GM03348 (cell line): ENCODE measurements around the gene ZNF619.
"Not testable (repeated sequence)": the region's sequence is repeated elsewhere in the genome, so short reads cannot be mapped to it uniquely, and the experiment has no call there.

Experiments used
- DNase-seq: peaks from one replicate; pipeline ENCODE4 v3.0.0; 2012; ENCODE audit warnings: low spot score

Gene ZNF619

DNA sequence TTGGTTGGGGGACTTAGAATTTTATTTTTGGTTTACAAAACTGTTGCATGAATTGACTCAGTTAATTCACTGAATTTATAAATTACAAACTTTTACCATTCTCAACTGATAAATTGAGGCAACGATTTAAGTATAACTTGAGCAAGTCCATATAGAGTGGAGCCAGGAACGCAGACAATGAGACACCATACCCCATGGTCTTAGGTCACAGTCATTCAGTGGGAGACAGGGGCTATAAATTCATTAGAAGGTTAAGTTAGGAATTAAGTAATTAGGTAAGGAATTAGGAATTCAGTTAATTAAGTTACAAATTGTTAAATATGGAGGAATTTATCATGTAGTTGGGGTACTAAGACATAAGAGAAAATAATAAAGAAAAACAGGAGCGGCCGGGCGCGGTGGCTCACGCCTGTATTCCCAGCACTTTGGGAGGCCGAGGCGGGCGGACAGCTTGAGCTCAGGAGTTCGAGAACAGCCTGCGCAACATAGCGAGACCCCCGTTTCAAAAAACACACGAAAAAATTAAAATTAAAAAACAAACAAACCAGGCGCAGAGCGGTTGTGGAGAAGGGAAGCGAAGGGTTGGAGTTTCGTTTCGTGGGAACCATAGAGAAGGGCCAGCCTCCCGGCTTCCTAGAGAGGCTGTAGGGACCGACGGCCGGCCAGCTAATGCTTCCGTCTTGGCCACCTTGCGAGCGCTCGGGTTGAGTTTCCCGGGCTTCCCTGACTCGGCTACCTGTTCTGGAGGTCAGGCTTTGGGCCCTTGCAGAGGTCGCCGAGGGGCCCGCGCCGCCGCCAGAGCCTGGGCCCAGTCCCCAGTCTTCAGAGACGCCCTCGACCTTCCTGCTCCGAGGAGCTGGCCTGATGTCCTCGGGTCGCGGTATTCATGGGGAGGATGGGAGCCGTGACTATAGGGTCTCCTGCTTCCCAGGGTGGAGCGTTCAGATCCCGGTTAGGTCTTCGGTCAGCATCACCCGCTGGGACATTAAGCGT, at the start of gene ZNF619:
ZNF619 (plus strand) TSS at position 645 of the 993 bp plus-strand sequence. CDS start 858 bp downstream, outside the sequence.
- DNase-seq: peak; percentile 89

DNA sequence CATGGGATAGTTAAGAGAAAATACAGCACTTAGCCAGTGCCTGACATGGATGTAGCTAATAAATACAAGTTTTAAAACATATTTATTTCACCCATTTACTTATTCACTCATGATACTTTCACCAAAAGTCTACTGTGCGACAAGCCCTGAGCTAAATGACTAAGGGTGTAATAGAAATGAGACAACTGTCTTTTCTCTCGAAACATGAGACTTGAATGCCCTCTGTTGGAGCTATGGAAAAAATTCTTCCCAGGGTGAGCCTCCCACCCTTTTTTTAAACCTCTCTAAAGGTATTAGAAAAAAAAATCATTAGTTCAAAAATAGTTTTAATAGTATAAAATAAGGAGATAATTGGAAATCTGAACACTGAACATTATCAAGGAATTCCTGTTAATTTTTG, 44.1 kb upstream of the ZNF619 start:
- no peak for DNase-seq

DNA sequence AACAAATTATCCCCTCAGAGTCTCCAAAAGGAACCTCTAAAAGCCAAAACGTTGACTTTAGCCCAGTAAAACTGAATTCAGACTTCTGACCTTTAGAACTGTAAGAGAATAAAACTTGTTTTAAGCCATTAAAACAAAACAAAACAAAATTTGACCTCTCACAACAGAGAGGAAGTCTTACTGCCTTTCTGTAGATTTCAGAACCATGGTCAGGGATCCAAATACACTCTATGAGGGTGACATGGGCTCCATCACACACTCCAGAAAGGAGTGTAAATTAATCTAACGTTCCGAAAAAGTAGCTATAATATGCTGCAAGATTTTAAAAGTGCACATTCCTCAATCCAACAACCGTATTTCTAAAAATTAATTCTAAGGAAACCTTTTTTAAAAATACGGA, 39.0 kb upstream of the ZNF619 start:
- no peak for DNase-seq

DNA sequence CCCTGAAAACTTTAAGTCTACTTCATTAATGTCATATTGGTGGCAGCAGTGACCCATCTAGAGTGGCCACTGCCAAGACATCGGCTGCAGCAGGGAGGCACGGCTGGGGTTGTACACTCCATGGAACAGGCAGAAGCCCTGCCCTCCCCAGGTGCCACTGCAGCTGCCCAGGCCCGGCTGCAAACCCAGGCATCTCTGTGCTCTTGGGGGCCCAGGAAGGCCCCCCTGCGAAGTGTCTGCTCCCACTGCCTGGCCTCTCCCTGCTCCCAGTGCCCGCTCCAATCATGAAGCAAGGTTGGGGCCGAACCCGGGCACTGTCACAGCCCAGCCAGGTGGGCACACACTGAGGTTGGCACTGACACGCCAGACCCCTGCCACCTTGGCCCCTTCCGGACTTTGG, 31.9 kb upstream of the ZNF619 start:
- no peak for DNase-seq

DNA sequence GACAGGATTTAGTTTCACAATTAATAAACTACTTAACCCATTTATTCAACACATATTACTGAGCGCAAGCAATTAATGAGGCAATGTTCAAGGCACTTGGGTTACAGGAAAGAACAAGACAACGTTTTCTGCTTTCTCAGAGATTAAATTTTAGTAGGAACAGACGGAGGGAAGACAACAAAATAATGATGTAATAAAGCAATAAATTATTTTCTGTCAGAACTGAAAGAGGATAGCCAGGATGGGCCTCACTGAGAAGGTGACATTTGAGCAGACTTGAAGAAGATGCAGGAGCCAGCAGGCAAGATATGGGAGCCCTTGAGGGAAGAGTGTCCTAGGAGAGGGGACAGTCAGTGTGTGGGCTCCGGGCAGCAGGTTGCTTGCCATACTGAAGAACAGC, 31.0 kb upstream of the ZNF619 start:
- DNase-seq: no peak

DNA sequence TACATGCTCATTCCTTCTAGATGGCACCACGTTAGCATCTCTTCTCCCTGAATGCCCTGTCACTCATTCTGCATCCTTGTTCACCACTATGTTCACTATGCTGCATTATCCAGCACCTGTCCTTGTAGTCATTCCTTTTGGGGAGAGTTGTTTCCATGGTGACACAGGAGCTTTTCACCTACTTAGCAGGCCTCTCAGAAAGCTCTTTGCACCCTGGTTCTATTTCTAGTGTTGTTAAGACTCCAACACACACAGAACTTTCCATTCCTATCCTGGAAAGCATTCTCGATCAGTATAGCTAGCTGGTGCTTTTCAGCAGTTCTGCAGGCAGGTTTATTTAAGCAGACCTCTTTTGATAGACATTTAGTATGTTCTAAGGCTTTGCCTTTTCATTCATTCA, 26.5 kb upstream of the ZNF619 start:
- DNase-seq: no peak

DNA sequence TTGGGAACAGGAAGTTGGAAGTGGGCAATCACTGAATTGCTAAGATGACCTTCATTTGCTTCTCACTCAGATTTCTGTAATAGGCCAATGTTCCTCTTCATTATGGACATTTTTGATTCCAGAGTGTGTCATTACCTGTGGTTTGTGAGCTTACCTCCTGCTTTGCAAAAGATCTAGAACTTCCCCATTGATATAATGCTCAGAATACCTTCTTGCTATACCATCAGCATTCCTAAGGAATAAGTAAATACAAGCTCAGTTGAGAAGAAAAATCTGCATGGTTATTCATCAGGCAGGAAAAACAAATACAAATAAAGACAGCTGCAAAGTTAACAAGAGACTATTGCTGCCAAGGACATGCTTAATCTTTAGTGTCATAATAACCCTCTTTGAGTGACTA, 25.4 kb upstream of the ZNF619 start:
- no peak for DNase-seq

DNA sequence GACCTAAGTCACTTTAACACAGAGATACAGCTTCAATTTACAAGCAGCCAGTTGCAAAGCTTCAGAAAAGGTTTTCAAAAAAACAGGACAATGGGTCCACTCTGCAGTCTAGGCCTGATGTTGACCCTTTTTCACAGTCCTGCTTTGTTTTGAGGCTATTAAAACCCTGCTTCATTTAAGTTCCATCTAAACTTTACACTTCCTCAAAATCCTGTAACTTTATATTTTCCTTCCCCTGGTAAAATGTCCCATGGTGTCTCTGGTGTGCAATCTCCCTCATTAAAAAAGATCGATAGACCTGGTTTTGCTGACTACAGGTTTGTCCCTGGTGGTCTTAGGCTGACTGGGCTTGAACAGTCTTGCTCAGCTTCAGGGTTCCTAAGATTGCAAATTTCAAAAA, 24.9 kb upstream of the ZNF619 start:
- DNase-seq: no peak

DNA sequence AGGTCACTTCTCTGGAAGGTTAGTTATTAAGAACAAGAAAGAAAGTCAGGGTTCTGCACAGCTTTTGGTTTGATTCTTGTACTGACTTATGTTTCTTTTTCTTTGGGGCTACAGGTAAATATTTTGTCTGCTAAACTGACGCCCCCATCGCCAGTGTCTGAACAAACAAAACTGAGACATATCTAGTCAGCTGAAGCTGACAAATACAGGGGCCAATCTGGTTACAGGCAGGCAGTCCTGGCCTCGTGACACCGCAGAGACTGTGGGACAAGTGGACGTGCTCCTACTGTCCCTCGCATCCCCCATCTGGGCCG, 24.4 kb upstream of the ZNF619 start:
- no peak for DNase-seq

DNA sequence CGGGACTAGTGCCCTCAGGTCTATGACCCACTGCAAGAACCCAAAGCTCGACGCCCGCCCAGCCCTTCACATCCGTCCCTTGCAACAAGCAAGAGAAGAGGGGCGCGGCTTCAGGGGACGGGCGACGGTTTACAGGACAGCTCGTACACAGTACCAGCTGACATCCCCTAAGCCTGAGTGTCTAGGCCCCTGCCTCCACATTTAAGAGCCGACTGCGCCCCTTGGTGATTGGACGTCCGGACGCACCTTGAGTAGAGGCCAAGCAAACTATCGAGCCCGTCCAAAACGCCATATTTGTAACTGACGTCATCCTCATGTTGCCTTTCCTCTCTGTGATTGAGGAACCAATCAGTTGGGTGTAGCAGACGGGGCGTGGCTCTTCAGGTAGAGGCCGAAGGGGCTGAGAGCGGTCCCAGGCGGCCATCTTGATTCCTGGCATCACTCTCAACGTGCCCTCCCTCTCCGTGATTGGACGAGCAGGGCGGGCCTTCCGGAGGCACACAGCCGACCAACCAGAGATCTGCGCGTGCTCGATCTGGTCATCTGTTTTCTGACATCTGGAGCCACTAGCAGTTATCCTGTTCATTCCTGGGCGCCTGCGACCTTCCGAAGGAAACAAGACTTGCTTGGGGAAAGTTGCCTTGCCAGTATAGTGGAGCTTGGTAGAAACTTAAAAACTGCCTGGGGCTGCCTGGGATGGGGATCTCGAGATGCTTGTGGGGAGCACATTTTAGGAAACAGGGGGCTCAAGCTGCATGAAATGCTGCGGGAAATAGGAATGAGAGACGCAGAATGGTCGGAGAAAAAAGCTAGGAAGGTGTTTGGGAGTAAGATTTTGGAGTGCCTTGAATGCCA, 23.8 kb upstream of the ZNF619 start:
- peak; percentile 98 for DNase-seq

DNA sequence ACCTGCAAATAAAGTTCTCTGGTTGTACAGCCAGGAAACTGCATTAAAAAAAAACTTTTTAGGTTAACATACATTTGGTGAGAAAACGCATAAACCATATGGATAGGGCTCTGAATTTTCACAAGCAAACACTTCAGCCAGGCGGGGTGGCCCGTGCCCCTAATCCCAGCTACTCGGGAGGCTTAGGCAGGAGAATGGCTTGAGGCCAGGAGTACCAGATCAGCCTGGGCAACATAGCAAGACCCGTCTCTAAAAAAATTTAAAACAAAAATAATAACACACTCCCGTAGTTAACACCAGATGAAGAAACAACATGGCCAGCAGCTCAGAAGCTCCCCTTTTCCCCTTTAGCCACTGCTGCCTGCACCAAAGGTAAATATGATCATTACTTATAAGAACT, 23.0 kb upstream of the ZNF619 start:
- DNase-seq: no peak

DNA sequence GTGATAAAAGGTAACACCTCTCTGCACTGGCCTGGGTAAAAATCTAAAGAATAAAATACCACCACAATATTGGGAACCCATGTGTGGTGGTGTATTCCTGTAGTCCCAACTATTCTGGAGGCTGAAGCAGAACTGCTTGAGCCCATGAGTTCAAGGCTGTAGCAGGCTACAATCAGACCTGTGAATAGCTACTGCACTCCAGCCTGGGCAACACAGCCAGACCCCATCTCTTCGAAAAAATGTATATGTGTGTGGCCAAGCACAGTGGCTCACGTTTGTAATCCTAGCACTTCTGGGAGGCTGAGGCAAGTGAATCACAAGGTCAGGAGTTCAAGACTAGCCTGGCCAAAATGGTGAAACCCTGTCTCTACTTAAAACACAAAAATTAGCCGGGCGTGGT, 21.6 kb upstream of the ZNF619 start:
- DNase-seq: no peak

DNA sequence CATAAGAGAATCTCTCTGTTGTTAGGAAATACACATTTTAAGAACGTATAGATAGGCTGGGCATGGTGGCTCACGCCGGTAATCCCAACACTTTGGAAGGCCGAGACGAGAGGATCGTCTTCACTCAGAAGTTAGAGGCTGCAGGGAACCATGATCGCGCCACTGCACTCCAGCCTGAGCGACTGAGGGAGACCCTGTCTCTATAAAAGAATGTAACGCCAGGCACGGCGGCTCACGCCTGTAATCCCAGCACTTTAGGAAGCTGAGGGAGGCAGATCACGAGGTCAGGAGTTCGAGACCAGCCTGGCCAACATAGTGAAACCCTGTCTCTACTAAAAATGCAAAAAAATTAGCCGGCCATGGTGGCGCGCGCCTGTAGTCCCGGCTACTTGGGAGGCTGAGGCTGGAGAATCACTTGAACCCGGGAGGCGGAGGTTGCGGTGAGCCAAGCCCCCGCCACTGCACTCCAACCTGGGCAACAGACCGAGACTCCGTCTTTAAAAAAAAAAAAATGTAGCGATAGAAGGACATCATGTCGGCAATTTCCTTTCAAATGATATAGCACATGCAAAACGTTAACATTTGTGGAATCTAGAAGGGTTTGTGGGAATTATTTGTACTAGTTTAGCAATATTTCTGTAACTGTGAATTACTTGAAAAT, 20.5 kb upstream of the ZNF619 start:
- no peak for DNase-seq

DNA sequence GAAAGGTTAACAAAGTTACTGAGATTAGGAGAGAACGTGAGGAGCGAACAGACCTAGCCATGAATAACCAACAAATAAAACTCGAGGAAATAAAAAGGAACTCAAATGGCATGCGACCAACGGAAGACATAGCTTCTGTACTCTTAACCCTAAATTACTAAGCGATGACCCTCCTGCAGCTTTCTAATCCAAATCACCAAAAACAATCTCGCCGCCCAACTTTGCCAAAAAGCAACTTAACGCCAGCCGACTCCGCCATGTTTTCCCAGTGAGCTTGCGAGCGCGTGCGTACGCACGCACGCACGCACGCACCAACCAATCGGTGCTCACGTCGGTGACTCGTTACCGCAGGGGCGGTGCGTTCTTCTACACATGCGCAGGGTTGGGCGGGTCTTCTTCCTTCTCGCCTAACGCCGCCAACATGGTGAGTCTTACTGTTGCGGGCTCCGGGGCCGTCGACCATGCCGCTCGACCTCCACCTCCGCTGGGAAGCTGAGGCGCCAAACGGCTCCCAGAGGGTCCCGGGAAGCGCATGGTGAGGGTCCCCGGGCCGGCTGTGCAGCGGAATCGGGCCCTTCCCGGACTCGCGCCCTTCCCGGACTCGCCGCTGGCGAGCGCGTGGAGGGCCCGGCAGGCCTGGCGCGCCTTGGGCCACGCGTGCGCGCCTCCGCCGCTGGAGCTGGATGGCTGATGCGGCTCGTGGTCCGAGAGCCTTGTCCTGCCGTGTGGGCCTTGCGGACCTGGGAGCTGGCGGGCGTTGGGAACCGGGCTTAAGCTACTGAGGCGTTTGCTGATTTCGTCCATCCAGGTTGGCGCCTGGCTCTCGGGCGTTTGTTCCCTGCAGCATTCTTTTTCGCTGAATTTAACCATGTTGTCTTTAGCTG, 19.7 kb upstream of the ZNF619 start, which contains the start of gene RPL14:
RPL14 (plus strand) TSS at position 400 of the 884 bp plus-strand sequence; CDS start at position 533, 133 bp downstream.
- peak; percentile 97 for DNase-seq

DNA sequence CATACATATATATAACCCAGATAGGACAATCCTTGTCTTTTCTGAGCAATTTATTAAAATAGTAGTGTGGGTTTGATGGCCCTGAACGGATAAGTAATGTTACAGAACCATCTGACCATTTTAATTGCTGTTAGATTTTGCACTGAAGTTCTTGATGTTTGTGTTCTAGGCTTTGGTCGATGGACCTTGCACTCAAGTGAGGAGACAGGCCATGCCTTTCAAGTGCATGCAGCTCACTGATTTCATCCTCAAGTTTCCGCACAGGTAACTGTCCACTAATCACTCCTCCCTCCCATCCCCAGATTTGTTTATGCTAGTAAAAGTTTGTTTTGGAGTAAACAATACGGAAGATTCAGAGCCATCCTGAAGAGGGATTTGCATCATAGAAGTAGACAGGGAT, 18.4 kb upstream of the ZNF619 start:
- no peak for DNase-seq

DNA sequence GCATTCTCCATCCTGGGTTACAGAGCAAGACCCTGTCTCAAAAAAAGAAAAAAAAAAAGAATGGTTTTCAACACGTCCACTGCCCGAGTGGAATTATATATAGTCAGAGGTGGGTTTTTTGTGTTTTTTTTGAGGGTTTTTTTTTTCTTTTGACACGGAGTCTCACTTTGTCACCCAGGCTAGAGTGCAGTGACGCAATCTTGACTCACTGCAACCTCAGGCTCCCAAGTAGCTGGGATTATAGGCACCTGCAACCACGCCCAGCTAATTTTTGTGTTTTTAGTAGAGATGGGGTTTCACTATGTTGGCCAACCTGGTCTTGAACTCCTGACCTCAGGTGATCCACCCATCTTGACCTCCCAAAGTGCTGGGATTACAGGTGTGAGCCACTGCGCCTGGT, 16.4 kb upstream of the ZNF619 start:
- DNase-seq: not testable (repeated sequence)

DNA sequence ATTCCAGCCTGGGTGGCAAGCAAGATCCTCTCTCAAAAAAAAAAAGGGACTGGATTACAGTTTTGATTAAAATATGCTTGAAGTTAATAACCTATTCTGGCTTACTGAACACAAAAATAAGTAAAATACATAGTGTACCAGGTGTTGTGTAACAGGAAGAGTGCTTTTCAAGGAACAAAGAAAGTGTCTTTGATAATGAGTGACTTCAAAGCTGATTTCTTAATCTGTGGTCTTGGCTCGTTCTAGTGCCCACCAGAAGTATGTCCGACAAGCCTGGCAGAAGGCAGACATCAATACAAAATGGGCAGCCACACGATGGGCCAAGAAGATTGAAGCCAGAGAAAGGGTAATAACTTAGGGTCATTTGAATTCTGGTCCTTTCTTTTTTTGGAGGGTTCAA, 15.8 kb upstream of the ZNF619 start:
- DNase-seq: no peak

DNA sequence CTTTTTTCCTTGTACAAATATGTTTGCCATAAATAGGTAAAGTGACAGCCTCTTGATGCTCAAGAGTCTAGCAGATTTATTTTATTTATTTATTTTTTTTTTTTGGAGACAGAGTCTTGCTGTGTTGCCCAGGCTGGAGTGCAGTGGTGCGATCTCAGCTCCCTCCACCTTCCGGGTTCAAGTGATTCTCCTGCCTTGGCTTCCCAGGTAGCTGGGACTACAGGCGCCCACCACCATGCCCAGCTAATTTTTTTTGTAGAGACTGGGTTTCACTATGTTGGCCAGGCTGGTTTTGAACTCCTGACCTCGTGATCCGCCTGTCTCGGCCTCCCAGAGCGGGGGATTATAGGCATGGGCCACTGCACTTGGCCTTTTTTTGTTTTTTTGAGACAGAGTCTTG, 14.1 kb upstream of the ZNF619 start:
- not testable (repeated sequence) for DNase-seq

DNA sequence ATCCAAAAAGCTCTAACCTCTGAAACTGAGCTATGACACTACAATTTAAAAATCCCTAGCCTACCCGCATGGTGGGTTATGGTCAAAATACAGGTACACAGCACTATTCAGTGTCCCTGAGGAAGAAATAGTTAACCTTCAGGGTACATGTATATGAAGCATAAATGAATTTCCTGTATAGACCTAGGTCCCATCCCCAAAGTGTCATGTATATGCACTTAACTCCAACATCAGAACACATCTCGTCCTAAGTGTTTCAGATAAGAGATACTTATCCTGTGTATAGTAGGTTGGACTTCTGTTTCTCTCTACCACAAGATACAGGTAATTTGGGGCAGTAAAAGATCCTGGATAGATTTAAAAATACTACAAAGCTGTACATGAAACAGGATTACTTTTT, 13.3 kb upstream of the ZNF619 start:
- no peak for DNase-seq

DNA sequence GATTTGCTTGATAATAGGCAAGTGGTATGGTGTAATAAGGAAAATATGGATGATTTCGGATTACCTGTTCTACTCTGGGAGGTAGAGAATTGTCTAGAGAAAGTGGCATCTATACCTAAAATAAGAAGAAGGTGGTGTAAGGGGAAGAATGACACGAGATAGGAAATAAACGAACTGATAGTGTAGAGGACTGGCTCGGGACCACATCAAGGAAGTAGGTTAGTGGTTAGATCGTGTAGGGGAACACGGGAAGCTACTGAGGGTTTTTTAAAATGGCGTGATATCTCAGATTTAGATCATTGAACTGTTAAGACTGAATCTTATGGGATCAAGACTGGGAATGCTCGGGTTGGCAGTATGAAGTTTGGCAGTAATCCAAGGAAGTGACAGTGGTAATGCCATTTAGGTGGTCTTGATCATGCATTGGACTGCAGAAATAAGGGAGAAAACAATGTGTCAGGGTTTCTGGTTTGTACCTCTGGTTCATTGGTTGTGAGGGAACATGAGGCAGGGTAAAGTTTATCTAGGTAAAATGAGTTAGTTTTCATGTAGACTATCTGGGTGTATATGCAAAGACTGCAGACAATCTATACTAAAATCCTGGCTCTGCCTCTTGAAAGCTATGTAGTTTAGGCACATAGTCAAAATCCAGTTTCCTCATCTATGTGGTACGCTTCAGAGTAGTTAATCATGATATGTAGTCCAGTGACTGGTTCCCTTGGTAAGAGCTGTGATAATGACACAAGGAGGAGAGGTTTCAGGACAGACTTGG, 12.4 kb upstream of the ZNF619 start:
- DNase-seq: no peak

DNA sequence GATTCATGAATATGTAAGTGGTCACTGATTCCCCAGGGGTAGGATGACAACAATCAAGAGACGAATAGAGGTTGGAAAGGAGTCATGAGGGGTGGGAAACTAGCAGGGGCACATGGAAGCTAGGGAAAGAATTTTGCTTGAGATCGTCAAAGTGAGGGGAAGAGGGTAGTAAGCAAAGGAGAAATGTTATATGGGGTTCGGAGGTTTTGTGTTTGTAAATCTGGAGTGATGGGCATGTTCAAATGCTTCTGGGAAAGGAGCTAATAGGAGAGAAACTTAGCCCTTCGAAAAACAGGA, 11.9 kb upstream of the ZNF619 start:
- no peak for DNase-seq
